Activated effector memory CD4-positive, alpha-beta T cell treated with Interleukin-2 at 50 U/mL for 16 hours (primary cell): ENCODE results near the gene DPP10.

Experiments
- DNase-seq: peaks from one replicate; pipeline ENCODE4 v3.0.0-alpha.2; 2020

Gene DPP10

DNA sequence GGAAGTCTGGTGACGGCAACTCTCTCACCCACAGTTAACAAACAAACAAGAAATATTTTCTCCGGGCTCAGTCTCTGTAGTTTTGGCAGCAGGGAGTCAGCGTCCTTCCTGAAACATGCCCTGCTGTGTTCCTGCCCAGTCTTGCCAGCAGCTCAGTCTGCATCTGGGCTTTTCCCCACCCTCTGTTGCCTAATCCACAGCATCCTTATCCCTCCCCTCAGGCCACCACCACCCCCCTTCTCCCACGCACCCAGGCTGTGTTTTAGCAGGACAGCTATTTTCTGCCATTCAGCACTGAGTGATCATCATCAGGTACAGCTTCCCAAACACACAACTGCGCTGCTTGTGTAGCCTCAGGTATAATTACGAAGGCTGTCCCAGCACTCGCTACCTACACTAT is 168.2 kb downstream of the DPP10 start:
- no peak for DNase-seq

DNA sequence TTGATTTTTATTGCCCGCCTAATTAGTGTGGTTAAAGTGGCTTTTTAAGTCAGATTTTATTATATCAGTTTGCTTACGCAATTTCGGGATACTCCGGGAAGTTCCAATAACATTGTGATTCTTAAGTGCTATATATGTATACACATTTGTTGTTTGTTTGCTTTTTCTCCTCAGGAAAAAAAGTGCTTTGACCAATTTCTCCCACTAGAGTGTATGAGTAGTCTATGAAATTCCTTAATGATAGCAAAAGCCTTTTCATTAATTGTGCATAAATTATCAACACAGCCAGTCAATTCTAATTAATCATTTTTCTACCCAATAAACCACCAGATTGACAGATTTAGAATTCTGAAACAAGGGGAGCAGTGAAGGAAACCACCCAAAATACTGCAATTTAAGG is 172.2 kb downstream of the DPP10 start:
- DNase-seq, result no peak

DNA sequence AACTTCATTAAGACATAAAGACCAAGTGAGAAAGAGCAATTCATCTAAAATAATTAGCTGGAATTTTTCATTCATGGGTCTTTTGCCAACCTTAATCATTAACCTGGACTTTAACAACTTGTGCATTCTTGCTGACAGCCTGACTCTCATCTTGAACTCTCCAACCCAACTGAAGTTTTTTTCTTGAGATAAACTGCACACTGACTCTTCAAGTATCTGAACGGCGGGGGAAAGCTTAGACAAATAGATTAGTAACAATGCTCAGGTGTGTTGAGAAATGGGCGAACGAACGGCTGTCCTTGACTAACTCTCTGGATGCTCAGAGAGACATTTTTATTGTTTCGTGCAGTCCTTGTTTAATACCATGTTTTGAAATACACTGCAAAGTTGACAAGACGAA is 186.0 kb downstream of the DPP10 start:
- DNase-seq, result no peak

DNA sequence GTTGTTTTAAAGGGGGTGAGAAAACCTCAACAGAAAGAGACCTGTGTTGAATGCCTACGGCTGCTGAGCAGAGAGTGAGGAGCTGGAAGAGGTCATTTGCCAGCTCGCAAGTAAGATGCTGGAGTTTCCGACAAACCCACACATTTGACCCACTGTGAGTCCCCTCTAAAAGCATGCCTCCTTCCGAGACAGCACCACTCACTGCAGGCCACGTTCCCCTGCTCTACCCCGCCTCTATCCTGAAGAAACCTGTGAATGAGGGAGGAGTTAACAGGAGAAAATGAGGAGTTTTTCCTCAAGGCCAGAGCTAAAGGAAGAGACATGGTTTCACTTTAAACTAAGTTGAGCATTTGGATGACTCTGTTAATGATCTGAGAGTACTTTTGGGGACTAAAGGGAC is 188.7 kb downstream of the DPP10 start:
- DNase-seq, result no peak

DNA sequence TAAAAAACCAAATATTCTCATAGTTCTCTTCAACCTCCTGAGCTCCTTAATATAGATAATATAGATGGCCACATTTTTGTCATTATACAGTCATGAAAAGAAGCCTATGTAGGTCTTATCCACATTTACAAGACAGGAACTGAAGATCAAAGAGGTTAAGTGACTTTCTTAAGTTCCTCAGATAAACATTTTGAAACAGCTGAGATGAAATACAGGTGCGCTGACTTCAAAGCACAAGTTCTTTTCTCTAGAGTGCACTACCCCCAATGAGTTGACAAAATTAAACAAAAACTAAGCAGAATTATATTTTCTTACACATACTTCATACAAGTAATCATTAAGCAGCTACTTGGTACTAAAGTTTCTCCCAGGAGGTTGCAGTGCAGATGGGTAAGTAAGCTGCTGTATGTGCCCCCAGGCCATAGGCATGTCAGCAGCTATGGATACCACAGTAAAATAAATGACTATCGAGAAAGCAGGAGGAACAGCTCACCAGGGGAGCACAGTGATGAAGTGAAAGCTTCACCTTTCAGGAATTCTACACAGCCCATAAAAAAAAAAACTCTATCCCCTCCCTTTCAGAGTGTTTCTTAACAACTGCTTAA is 199.8 kb downstream of the DPP10 start:
- no peak for DNase-seq

DNA sequence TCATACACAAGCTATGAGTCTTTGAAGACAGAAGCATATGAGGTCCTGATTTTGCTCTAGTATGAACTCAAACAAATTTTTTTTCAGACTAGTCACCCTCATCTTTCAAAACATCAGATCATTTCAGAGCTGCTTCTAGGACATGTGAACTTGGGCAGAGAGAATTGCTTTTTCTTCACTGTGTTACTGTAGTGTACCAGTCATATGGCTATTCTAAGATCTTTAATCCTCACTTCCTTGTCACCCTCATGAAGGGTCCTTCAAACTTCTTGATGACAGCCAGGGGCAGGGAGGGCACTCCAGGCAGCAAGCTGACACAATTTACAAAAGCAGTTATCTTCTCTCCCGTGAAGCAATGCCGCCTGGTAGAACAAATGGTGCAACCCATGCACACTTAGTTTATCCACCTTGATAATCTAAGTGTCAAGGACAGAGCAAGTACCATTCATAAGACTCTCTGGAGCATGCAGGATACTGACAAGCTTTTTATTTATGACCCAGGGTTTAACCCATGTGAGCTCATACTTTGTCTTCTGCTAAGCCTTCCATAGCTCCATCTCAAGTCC is 200.6 kb downstream of the DPP10 start:
- DNase-seq, result no peak

DNA sequence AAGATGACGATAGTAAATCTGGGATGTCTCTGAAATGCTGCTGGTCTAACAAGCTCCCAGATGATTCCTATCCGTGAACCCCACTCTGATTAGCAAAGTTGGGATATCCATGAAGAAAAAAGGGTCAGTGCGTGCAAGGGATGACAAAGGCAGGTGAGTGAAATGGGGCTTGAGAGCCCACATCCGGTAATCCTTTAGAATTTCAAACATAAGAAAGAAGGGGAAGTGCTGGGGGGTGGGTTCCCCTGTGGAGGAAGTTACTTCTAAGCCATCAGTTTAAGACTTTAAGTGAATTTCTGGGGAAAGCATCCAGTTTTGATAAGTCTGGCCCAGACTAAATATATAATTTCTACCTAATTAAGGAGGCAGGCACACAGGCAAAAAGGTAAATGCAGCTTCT is 209.5 kb downstream of the DPP10 start:
- no peak for DNase-seq

DNA sequence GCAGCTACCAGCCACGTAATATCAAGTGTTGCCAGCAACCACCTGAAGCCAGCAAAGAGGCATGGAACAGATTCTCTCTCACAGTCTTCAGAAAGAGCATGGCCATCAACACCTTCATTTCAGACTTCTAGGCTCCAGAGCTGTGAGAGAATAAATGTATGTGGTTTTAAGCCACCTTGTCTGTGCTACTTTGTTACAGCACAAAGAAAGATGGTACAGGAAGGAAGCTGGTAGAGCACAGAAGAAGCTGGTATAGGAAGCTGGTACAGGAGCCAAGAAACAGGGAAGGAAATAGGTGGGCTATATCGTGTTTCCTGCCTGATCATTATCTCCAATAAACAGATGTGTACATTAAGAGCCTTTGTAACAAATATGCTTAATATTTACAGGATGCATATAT is 217.4 kb downstream of the DPP10 start:
- no peak for DNase-seq

DNA sequence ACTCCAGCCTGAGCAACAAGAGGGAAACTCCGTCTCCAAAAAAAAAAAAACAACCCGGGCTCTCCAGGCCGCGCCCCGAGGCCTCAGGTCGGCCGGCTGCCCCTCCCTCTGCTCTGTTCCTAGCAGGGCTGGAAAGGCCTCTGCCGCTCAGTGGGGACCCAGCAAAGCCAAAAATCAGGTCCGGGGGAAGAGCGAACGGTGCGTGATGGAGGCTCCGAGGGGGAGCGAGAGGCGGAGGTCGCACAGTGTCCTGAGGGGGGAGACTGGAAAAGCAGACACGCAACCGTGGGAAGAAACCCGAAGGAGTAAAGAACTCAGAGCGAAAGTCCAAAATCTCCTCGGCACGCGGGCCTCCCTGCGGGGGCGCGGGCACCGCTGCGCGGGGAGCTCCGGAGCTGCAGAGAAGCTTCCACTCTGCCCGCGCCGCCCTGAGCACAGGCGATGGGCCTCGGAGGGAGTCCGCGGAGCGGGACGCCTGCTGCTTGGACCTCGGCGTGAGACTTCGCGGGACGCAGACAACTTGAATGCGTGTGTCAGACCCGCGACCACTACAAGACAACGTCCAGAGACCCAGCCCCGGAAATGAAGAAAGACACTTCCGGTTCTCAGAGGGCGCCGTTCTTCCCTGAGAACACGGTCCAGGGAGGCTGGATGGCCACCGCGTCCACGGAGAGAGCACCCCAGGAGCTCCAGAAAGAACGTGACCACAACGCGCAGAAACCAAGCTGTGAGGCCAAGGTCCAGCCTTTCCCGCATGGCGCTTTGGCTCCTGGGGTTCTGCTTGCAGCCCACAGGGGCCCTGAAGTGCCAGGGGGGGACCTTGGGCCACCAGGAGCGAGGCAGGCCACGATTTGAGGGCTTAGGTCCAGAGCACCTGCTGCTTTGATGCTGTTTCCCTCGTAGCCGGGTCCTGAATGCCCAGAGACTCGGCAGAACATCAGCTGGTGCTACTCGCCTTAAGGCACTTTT is 219.8 kb downstream of the DPP10 start:
- DNase-seq, result no peak

DNA sequence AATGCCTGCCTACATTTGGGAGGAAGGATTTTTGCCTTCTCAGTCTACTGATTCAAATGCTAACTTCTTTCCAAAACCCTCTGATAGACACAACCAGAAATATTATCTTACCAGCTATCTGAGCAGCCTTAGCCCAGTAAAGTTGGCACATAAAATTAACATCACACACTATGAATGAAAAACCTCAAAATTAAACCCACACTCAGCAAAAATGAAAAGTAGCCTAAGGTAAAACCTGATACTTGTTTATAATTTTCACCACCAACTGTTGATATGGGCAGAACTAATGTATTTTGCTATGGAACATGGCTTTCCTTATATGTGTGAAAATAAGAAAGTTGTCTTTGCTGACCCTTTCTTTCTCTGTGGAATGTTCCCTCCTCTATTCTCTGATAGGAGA is 226.0 kb downstream of the DPP10 start:
- no peak for DNase-seq

DNA sequence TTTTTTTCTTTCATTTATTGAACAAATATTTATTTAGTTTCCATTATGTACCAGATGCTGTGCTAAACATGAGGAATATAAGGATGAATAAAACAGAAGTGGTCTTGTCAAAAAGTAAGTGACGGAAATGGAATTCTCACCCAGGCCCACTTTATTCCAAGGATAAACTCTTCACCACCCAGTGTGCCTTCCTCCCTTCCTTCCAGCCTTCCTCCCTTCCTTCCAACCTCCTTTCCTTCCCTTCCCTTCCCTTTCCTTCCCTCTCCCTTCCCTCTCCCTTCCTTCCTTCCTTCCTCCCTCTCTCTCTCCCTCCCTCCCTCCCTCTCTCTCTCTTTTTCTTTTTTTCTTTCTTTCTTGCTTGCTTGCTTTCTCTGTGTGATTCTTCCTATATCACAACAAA is 240.8 kb downstream of the DPP10 start:
- no peak for DNase-seq

DNA sequence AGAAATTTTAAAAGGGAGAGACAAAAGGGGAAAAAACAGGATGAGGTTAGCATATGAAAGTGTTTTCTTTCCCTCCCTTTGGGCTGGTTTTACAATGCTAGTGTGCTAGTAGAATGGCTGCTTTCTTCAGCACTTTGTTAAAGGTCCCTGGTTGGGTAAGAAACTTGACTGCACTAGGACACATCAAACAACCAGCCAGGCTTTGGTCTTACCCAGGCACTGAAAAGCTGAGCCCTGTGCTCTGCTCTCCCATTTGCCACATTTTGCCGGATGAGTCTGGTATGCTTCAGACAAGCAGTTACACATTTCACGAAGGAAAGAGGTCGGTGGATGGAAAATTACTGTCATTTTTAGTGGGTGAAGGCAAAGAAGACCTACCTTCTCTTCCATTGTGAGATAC is 242.0 kb downstream of the DPP10 start:
- no peak for DNase-seq

DNA sequence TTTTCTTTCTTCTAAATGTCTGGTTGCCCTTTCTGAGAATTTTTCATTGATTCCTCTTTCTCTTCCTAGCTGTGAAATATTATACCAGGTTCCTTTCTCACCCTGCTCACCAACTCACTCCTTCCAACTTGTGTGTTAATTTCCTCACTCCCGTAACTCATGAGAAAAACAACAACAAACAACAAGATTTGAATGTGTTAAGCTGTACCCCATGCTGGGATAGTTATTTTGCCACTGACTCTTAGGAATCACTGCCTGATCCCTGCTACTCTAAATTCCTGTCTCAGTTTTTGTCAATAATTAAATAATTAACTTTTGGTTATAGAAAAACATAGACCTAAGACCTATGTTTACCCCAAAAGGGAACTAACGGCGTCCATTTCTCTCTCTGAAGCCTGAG is 242.7 kb downstream of the DPP10 start:
- no peak for DNase-seq

DNA sequence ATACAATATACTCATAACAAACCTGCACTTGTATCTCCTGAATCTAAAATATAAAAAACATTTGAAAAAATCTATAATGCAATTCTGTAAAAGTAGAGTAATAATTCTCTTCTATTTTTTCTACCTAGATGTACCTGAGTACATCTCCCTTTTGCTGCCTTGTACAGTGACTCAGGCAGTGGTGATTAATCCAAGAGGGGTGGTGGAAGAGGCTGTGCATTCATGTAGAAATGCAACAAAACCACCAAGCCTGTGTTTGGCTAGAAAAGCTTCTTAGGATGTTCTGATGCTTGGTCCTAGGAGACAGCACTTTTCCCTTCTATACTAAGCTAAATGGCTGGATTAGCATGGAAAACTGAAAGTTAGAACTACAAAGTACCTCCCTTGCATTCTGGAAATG is 245.8 kb downstream of the DPP10 start:
- no peak for DNase-seq

DNA sequence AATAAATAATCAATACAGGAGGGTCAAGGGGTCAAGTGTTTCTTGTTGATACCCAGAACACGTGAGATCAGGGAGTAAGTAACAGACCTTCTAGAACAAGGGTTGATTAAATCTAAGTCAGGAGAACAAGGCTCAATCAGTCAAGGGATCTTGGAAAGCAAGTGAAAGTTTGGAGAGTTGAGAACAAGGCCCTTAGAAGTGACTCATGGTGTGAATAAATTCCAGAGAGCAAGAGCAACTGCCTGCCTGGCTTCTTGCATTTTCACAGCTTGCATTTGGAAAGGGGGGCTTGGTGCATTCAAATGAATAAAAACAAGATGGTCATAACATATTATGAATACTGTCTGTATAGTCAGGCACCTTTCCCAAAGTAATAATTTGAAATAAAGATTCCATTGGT is 256.1 kb downstream of the DPP10 start:
- no peak for DNase-seq

DNA sequence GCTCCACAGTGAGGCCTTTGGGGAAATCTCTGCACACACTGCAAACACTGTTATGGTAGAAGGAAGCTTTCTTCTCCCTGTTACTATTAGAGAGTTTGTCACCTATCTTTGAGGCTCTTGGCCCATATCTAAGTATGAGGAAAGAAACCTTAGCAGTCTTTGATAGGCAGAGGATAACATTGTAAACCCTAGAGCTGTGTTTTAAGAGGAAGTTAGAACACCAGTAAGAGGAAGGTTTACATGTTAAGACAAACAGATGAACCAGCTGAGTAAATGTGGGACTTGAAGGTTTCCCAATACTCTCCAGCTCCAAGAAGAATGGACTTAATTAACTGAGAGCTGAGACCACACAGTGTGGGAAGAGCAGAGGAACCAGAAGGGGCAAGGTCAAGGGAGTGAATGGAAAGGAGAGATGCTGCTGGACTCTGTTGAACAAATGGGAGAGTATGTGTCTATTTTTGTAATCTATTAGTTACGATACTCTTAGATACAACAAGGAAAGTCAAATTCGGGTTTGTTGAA is 257.0 kb downstream of the DPP10 start:
- DNase-seq, result no peak

DNA sequence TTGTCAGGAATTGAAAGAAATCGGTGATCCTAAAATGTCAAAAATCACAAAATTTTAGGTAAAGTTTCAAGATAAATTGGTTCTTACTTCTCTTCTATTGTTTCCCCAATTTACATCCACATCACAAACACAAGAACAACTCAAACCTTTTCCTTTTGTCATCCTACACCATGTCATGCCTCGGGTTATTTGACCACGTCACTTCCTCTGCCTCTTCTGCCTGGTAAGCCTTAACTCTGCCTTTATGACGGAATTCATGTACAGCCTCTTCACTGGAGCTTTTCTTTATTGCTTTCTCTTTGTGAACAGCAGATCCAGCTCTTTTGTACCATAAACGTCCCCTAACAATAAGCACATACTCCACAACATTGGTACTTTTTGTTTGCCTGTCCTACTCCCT is 258.0 kb downstream of the DPP10 start:
- DNase-seq, result no peak

DNA sequence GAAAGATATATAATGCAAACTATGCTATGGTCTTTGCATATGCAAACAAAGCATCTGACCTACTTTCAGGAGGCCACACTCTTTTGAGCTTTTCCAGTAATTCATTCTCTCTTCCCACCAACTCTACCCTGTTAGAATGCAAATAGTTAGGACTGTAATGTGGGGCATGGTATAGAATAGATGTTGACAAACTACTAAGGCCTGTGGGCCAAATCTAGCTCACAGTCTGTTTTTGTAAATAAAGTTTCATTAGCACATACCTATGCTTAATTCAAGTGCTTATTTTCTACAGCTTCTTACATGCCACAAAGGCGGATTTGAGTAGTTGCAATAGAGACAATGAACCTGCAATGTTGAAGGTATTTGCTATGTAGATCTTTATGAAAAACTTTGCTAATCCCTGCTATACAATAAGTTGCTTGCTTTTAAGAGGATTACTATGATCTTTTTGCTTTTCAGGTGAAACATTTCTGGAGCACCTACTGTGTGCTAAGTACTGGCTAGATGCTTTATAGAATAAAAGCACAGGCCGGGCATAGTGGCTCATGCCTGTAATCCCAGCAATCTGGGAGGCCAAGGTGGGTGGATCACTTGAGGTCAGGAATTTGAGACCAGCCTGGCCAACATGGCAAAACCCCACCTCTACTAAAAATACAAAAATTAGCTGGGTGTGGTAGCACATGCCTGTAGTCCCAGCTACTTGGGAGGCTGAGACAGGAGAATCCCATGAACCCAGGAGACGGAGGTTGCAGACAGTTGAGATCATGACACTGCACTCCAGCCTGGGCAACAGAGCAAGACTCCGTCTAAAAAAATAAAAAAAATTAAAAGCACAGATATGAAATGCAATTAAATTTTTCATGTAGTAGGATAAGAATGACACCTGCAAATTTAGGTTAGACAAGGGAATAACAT is 267.8 kb downstream of the DPP10 start:
- no peak for DNase-seq

DNA sequence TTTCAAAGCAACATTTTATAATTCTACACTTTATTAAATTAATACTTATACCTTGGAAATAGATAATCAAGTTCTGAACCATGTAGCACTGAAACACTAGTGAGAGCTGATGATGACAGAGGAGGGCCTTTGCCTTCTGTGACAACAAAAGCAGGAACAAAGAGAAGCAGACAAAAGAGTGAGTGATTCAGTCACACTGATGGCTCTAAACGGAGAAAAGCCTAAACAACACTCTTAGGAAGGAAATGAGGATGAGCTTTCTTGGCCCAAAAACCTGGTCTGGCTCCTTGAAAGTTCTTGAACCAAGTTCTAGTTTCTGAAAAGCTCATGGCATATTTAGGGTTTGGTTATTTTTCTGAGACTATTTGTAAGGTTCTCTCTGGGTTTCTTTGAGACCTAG is 271.9 kb downstream of the DPP10 start:
- DNase-seq, result no peak

DNA sequence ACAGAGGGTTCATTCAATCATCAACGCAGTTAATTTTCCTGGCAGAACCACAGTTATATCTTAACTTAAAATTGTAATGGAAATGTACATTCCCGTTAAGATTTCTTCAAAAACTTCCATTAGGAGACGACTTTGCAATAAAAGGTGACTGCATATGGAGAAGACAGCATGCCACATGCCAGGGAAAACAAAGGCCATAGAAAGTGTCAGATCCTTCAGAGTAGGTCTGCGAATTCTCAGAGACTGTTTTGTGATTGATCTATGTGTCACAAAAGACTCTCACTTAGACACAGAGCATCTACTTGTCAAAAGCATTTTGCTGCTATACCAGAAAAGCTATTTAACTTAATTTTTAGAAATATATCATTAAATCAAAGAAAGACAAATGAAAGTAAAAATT is 274.6 kb downstream of the DPP10 start:
- no peak for DNase-seq

DNA sequence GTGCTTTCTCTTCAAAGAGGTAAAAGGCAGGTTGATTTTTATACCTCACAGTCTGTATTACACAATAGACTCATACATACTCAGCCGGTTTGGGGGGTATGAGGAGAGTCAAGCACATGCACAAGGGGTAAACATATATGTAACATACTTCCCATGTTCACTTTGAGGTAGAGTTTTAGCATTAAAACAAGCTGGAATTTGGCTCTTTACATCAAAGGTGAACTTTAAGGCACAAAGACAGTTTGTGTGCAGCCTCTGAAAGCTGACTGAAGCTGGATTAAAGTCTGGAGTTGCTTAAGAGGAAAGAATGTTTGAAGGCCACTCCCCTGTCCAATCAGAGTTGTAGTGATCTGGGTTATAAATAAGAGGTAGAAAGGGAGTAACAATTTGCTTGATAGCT is 282.0 kb downstream of the DPP10 start:
- DNase-seq, result no peak

DNA sequence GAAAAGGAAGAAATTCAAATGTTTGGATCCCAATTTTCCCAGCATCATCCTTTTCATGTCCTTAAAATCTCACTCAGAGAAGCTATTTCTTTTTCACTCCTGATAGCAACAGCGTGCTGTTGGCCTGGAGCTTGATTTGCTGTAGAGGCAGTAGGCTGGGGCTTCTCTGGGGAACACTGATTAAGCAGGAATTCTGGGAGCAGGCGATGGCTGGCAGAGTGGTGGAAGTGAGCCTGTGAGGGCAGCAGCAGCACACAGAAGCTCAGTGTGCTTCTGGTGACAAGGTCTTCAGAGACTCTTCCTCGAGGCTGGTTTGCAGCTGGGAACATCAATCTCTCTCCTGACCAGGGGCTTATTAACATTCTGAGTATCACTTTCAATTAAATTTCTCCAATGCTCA is 284.6 kb downstream of the DPP10 start:
- no peak for DNase-seq

DNA sequence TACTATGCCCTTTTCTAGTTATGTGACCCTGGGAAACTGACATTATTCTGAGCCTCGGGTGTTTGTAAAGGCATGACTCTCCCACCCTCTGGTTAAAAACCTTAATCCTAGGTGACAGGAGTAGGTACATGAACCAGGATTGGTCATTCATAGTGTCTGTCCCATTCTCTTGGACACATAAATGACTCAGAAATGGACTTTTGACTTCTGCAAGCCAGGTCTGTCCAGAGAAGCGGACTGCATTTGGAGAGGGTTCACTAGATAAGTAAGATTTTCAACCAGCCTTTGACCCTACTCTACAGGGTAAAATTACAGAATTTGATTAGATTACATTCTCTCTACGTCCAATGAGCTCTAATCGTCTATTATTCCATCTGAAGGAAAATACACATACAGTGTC is 285.9 kb downstream of the DPP10 start:
- DNase-seq, result no peak
